Activated T-cell treated with anti-CD3 and anti-CD28 coated beads, Interleukin-2, amount 50 U/mL, for 48 hours (primary cell): ENCODE data around the gene PARN.
"Not testable (repeated sequence)": the region's sequence is repeated elsewhere in the genome, so short reads cannot be mapped to it uniquely, and the experiment has no call there.

Experiments
- DNase-seq, 2 experiments: peaks; one replicate each; pipeline ENCODE4 v3.0.0-alpha.2; 2020

Gene PARN

DNA sequence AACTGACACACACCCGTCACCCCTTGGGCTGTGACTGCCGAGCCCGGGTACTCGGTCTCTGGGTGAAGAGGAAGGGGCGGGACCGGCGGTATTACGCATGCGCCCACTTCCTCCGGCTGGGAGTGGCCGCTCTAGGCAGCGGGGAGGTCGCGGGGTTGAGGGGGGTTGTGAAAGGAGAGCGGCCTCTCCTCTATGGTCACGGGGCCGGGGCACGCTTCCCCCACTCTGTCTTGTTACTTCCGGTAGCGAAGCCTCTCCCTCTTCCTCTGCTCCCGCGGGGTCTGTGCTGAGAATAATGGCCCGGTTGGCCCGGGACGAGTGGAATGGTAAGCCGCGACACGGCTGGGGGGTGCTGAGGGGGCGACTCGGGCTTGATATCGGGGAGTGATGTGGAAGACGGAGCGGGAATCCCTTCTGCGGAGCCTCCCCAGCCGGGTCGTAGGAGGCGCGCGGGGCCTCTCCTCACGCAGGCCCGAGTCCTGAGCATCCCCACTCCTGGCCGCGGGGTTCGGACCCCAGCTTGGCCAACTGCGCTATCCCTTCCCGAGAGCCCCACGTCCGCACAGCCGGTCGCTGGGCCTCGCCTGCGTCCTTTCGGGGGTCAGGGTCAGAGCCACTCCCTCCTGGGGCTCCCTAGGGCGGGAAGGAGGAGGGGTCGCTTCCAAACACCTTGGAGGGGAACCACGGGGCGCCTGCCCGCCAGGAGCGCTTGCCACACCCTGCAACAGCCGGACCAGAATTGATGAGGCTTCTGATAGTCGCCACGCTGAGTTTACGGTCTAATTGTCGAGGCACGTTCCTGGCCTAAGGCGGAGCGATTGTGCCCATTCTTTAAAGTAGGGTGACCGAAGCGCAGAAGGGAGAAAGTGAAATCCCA, 2.9 kb upstream of the PARN start, which contains the start of gene BFAR:
Gene BFAR, plus strand, starts transcription at position 259 of the 877 bp plus-strand sequence. CDS start 11,396 bp downstream, outside the sequence.
- peak; percentile 99 for DNase-seq

DNA sequence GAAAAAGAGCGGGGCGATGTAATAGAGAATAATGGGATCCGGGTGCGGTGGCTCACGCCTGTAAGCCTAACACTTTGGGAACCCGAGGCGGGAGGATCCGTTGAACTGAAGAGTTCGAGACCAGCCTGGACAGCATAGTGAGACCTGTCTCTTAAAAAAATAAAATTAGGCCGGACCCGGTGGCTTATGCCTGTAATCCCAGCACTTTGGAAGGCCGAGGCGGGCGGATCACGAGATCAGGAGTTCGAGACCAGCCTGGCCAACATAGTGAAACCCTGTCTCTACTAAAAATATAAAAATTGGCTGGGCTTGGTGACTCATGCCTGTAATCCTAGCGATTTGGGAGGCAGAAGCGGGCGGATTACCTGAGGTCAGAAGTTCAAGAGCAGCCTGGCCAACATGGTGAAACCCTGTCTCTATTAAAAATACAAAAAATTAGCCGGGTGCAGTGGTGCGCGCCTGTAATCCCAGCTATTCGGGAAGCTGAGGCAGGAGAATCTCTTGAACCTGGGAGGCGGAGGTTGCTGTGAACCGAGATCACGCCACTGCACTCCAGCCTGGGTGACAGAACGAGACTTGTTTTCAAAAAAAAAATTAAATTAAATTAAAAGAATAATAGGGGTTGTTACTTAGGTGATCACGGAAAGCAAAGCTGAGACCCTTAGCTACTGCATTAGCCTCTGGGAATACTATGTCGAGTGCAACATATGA, 715 bp upstream of the PARN start:
- not testable (repeated sequence) for DNase-seq

DNA sequence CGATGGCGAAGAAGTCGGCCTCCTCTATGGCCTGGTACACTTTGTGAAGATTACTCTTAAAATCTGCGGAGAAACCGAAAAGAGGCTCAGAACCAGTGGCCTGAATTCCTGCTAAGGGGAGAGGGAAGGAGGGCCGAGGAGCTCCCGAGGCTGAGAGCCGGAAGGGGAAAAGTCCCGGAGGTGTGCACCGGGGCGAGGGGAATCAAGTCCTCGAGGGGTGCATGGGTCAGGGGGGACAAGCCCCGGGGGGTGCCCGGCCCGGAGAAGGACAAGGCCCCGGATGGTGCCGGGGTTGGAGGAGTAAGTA, 495 bp downstream of the PARN start:
- no peak for DNase-seq

DNA sequence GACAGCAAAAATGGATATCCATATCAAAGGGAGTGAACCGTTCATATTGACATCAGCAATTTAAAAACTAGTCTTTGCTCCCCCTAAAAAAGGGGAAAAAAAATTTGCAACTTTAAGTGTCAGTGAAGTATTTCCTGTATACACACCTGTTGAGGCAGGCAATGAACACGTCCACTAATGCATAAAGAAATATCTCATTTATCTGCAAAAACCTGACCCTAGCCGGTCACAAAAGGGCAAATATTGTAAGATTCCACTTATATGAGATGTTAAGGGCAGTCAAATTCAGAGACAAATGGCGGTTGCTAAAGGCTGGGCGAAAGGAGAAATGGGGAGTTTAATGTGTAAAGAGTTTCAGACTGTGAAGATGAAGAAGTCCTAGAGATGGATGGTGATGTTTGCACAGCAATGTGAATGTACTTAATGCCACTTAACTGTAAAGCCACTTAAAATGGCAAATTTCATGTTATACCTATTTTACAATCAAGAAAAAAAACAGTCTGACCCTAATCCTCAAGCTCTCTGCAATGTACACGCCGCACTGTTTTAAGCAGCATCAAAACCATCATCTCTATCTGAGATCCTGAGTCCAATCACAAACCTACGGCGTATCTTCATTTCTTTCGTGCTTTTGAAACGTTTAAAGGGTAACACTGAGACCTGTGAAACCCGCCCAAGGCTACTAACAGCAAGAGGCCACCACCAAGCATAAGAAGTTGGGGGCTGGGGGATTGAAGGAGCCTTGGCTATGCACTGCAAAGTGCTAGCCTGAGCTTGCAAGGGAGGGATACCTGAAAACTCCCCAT, 1.1 kb downstream of the PARN start:
- DNase-seq = no peak

DNA sequence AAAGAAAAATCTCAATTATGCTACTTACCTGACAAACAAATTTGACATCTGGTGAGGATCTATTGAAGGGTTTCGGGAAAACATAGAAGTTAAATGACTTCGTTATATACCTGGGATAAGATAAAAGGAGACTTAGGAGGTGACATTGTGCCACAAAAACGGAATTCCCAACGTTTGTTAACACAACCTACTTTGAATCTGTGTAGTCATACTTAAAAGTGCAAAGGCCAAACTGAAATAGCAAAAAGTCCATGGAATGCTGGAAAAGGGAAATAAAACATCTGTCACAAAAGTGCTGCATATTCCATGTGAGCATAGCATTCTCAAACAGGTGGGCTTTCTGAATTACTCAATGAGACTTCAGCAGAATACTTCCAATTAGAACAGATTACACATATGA, 3.0 kb downstream of the PARN start:
- DNase-seq = no peak

DNA sequence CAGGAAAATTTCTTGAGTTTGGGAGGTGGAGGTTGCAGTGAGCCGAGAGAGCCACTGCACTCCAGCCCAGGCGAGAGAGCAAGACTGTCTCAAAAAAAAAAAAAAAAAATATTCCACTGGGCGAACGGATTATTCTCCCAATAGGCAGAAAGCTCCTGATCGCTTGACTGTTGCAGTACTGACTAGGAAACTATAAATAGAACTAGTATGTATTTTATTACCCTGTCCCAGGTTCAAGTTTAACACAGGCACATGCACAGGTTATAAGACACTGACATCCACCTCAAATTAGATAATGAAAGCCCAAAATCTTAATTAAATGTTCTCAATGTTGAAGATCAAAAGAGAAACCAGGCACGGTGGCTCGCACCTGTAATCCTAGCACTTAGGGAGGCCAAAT, 11.5 kb downstream of the PARN start:
- DNase-seq = no peak

DNA sequence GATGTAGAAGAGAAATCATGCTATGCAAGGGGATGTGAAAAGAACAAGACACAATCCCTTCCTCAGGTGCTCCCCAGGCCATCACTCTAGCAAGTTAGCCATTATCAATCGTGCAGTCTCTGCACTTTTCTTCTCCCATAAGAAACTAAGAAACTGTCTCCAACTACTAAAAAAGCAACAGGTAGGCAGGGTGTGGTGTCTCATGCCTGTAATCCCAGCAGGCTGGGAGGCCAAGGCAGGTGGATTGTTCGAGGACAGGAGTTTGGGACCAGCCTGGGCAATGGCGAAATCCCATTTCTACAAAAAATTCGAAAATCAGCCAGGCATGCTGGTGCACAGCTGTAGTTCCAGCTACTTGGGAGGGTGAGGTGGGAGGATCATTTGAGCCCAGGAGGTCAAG, 13.8 kb downstream of the PARN start:
- DNase-seq = no peak

DNA sequence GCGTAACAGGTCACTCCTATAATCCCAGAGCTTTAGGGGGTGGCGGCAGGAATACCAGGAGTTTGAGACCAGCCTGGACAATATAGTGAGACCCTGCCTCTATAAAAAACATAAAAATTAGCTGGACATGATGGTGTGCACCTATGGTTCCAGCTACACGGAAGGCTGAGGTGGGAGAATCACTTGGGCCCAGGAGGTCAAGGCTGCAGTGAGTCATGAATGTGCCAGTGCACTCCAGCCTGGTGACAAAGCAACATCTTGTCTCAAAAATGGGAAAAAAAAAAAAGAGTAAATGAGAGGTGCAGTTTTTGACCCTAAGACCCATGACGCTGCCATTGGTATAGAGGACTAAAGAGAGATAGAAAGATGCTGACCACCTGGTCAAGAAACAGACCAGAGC, 16.1 kb downstream of the PARN start:
- no peak for DNase-seq

DNA sequence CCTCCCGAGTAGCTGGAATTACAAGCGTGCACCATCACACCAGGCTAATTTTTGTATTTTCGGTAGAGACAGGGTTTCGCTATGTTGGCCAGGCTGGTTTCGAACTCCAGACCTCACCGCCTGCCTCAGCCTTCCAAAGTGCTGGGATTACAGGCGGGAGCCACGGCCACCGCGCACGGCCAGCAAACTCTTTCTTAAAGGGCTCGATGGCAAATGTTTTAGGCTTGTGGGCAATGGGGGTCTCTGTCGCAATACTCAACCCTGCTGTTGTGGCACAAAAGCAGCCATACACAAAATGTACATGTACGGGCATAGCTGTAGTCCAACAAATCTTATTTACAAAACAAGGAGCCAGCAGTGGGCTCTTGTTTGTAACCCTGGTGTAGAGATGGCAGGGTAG, 18.4 kb downstream of the PARN start:
- no peak for DNase-seq

DNA sequence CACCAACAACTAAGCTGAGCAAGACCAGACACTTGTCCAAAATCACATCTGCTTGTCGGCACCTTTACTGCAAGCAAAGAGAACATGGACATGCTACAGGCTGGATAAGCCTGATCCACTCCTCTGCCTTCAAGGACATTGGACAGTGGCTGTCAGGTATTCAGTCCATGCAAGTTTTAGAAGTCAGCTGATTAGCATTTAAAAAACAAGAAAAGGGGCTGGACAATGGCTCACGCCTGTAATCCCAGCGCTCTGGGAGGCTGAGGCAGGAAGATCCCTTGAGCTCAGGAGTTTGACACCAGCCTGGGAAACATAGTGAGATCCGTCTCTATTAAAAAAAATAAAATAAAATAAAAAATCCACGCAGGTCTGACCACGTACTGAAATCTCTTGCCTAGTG, 20.3 kb downstream of the PARN start:
- DNase-seq = no peak

DNA sequence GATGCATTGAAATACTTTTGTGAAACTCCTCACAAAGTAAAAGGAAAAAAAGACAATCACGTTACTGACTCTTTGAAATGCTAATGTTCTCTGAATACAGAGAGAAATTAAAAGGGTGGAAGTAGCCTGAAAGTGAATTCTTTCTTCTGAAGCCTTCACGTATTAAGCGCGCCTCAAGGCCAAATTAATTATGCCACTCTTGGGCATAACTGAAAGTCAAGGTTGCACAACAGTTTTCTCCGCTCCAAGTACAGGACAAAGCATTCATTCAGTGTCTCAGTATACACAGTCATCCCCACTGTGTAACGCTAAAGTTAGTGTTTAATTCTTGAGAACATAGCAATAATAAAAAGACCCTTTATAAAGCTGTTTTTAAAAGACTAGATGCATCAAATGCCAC, 21.5 kb downstream of the PARN start:
- DNase-seq = no peak

DNA sequence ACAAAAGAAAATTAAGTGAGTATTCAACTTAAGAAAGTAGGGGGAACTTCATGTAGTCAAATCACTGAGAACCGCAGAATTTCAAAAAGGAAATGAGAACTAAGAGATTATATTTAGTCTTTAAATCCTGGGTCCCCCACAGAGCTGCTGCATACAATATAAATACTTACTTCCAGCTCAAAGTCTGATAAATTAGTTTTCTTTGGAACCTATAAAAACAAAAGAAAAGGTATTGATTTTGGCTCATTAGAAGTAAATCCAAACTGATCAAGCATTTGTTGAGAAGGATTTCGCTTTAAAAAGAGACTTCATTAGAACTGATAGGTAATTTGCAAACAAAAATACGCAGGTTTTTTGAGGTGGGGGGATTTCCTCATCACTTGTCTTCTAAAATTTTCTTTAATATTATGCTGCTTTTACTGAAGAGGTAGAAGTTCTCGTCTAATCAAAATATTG, 21.9 kb downstream of the PARN start:
- DNase-seq = no peak

DNA sequence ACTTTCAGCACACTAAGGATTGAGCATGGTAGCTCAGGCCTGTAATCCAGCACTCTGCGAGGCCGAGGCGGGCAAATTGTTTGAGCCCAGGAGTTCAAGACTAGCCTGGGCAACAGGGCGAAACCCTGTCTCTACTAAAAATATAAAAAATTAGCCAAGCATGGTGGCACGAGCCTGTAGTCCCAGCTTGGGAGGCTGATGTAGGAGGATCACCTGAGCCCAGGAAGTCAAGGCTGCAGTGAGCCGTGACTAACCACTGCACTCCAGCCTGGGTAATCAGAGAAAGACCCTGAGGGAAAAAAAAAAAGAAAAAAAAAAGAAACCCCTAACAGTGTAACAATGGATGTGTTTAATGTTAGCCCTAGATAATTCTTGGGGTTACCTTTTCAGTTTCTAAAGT, 24.0 kb downstream of the PARN start:
- no peak for DNase-seq

DNA sequence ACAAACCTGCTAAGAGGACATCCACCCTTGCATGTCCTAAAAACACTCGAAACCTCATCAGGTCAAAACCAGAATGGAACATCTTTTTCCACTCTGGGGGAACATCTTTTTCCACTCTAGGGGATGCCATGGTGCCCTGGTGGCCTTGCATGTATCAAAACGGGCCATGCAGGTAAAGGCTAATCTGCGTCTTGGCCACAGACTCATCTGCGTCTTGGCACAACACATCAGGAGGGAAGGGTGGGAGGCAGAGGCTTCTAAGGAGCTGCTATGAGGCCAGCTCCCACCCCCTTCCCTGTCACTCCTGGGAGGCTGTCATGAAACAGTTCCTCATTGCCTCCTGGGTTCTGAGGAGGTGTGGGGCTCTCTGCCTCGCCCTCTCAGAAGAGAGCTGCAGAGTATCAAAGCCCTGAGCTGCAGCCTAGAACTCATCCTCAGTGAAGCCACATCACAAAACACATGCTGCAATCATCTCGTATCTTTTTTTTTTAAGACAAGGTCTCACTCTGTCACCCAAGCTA, 27.6 kb downstream of the PARN start:
- no peak for DNase-seq

DNA sequence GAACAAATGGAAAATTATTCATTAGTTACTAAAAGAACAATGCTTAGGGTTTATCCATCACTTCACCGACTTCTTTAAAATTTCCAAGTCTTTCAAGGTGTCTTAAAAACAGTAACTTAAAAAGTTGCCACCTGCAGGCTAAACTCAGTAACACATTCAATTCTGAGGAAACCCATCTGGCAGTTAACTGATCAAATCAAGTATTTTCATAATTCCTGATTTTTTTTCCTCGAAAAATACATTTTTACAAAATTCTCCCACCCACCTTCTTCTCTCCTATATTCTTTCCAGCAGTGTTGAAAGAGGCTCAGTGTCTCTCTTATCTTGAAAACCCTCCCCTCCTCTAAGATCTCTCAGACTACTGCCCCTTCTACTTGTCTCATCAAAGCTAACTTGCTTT, 29.9 kb downstream of the PARN start:
- no peak for DNase-seq

DNA sequence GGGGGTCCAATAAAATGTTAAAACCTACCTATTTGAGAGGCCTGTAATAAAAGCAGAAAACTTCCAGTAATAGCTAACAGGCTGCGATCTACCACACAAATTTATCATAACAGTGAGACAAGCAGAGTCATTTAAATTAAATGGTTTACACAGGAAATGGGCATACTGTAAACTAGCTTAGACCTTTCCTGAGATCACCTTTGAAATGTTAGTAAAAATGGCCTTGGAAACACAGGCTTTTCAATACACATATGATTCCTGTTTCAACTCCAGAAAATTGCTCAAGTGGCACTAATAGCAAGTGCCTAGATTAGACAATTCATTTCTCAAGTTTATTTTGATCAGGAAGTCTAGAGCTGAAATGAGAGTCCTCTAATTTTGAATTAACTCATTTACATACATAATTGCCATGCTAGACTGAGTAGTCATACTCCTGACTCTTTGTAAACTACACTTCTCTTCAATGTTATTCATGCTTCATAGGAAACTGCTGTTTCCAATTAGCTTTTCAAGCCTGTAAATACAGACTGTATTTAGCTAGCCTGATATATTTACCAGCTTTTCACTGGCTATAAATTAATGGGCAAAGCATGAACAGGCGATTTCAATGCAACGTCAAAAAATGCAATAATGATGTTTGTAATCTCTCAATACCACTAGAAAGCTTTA, 43.3 kb downstream of the PARN start:
- DNase-seq = no peak

DNA sequence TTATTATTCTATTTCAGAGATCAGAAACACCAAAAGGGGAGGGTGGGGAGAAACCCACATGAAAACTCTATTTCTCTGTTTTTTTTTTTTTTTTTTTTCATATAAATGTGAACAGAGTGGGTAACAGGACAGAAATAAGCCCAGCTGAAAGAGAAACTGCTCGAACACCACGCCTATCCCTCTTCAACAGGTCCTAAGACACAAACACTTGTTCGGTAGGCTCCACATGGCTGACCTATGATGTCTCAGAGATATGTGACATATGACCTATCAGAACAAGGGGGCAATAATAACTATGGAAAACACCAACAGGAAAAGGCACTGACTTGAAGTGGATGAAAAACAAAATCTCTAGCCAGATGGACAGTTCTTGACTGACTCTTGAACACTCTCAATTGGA, 44.8 kb downstream of the PARN start:
- no peak for DNase-seq

DNA sequence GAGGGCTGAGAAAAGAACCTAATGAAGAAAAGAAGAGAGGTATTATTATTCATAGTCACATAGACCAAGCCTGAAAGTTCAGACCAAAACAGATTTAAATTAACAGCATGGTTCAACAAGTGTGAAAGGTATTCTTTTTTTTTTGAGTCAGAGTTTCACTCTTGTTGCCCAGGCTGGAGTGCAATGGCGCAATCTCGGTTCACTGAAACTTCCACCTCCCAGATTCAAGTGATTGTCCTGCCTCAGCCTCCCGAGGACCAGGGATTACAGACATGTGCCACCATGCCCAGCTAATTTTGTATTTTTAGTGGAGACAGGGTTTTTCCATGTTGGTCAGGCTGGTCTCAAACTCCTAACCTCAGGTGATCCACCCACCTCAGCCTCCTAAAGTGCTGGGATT, 49.1 kb downstream of the PARN start:
- not testable (repeated sequence) for DNase-seq

DNA sequence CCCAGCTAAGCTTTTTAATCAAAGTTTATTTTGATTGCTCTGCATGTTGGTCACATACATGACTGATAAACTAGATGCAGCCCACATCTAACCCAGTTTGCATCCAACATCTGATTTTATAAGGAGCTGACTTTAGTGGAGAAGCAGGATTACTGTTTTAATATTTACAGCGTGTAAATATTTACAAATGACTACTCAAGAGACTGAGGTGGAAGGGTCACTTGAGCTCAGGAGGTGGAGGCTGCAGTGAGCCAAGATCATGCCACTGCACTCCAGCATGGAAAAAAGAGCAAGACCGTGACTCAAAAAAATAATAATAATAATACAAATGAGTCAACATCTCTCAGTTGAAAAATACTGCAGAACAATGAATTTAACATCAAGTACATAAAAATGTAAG, 50.8 kb downstream of the PARN start:
- no peak for DNase-seq

DNA sequence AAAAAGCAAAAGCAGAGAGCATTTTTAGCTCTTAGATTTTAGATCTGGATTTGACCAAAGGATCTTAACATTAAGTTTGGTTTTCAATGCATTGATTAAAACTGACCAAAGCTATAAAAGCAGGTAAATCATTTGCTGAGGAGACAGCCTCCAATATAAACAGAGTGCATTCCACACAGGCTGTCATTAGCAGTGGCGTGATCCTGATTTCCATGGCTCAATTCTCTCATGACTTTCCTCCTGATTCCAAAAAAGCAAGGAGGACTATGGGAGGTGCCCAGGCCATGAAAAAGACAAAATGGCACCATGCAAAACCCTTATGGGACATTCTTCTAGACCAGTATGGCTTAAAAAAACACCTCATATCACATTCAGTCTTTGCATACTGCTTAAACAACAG, 53.5 kb downstream of the PARN start:
- no peak for DNase-seq

DNA sequence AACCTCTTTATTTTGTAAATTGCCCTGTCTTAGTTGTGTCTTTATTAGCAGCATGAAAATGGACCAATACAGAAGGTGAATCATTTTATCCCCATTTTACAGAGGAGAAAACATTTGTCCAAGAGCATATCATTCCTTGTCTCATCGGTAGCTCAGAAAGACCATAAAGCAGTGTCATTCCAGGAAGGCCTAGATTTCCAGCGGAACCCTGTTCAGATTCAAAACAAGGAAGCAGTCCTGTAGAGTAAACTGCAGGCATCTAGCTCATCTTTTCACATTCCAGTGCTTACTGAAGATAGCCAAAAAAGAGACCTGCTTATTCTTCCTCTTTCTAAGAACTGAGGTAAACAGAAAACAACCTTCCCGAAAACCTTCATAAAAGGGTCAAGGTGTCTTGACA, 54.0 kb downstream of the PARN start:
- no peak for DNase-seq

DNA sequence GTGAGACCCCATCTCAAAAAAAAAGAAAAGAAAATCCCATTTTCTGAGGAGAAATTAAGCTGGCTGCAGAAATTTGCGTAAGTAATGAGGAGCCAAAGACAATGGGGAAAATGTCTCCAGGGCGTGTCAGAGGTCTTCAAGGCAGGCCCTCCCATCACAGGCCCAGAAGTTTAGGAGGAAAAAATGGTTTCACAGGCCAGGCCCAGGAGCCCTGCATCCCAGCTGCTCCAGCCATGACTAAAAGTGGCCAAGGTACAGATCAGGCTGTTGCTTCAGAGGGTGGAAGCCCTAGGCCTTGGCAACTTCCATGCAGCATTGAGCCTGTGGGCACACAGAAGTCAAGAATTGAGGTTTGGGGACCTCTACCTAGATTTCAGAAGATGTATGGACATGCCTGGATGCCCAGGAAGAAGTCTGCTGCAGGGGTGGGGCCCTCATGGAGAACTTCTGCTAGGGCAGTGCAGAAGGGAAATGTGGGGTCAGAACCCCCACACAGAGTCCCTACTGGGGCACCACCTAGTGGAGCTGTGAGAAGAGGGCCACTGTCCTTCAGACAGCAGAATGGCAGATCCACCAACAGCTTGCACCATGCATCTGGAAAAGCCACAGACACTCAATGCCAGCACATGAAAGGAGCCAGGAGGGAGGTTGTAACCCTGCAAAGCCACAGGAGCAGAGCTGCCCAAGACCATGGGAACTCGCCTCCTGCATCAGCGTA, 55.2 kb downstream of the PARN start:
- DNase-seq = not testable (repeated sequence)
